H7 (cell line): ENCODE results near the gene EPHB2. TPM values are rescaled to one million over a fixed set of nuclear protein-coding genes. Genes with fewer than 3 reads are reported as not detected.
A peak's percentile ranks its signal among the peaks of the same experiment; 100 is the strongest.

Source experiments
- DNase-seq: peaks from one replicate; pipeline ENCODE4 v3.0.0; 2012
- H3K27me3 ChIP-seq: 2 replicates; pipeline ENCODE4 v1.6.0; 2011; ENCODE audit warnings: mild to moderate bottlenecking, low read length; ENCODE audit not compliant: control insufficient read depth, insufficient read depth
- H3K36me3 ChIP-seq: replicated peaks from 2 replicates; pipeline ENCODE4 v1.5.1; 2011; ENCODE audit warnings: low read length; ENCODE audit not compliant: control insufficient read depth, insufficient read depth
- H3K4me3 ChIP-seq: 2 replicates; pipeline ENCODE4 v1.5.1; 2011; ENCODE audit warnings: low read depth, mild to moderate bottlenecking, control low read depth, low read length, moderate library complexity; ENCODE audit not compliant: insufficient read depth
- total RNA-seq: library from RNA; depleted of rRNA; stranded (reverse); fragments of >200 nt; shearing (Covaris generic); gene quantifications from 2 replicates; pipeline ENCODE4 v1.2.3, GENCODE V29; 2014

EPHB2 gene
- total RNA-seq, 1 experiment from 2014 or later = 14.8 TPM

DNA sequence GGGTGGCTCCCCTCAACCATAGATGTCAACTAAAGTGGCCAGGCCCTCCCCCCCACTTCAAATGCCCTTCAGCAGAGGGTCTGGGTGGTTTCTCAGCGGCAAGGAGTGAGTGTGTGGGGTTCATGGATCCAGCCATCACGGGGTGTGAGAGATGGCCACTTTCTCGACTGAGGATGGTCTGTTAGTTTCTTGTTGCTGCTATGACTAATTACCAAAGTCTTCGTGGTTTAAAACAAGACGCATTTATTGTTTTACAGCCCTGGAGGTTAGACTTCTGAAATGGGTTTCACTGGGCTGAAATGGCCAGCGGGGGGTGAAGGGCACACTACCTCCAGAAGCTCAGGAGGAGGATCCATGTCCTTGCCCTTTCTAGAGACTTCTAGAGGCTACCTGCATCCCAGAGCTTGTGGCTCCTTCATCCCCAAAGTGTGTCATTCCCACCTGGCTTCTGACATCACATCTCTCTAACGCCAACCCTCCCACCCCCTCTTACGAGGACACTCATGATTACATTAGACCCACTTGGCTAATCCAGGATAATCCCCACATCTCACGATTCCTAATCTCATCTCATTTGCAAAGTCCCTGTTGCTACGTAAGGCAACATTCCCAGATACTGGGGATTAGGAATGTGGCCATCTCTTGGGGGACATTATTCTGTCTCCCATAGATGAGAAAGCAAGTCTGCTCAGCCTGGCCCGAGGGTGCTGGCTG lies 53.0 kb downstream of the EPHB2 start:
- Histone ChIP-seq H3K4me3 (no peak overlapping the region), H3K36me3 (no peaks in the 10 kb centered on the region), H3K27me3 (peaks cover 2% of the 10 kb centered on the region; the same call in 1 of the 2 replicates)
- DNase-seq = no peak

DNA sequence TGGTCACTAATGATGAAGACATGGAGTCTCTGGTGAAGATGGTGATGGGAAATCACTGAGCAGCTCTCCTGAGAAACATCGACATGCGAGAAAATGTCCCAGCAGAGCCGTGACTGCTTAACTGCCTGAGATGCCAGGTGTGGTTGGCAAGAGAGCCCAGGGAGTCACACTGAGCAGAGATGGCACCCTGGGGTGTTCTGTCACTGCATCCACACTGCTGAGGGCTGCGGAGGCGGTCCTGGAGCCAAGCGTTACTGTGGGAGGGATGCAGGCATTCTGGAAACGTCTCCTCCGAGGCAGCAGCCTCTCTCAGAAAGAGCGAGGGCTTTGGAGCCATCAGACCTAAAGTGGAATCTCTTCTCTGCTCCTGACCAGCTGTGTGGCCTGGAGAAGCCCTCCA lies 57.2 kb downstream of the EPHB2 start:
- H3K4me3 ChIP-seq = no peak overlapping the region
- peaks cover 6% of the 10 kb centered on the region; the same call in 1 of the 2 replicates for H3K27me3 ChIP-seq
- no peaks in the 10 kb centered on the region for H3K36me3 ChIP-seq
- no peak for DNase-seq

DNA sequence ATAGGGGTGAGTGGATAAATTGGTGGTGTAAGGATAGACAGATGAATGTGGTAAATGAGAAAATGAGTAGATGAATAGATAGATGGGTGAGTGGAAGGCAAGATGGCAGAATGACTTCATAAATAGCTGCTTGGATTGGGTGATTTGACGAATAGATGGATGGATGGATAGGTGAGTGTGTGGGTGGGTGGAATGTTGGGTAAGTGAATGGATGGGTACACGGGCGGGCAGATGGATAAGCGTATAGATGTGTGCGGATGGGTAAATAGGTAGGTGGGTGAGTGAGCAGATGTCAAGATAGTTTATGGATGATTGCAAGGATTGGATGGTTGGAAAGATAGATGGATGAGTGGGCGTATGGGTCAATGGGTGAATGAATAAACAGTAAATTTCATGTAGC lies 59.3 kb downstream of the EPHB2 start:
- Histone ChIP-seq H3K4me3 (no peak overlapping the region), H3K27me3 (peaks cover 9% of the 10 kb centered on the region; the same call in 1 of the 2 replicates), H3K36me3 (no peaks in the 10 kb centered on the region)
- DNase-seq = no peak

DNA sequence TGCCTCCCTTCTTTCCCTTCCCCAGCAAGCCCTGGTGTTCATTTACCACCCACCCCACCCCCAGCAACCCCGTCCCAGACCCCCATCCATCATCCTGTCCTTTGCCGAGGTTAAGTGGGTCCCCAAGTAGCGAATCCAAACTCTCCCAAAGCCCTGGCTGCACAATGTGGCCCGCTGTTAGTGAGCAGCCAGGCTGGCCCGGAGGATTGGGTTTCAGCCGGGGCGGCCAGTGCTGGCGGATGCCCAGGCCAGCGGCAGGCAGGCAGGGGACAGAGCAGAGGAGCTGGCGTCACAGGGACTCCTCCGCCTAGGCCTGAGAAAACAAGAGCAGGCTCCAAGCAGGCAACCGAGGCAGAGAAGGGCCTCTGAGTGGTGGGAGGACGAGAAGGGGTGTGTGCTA lies 61.4 kb downstream of the EPHB2 start:
- DNase-seq = no peak
- H3K27me3 ChIP-seq = peaks cover 7% of the 10 kb centered on the region; the same call in 1 of the 2 replicates

DNA sequence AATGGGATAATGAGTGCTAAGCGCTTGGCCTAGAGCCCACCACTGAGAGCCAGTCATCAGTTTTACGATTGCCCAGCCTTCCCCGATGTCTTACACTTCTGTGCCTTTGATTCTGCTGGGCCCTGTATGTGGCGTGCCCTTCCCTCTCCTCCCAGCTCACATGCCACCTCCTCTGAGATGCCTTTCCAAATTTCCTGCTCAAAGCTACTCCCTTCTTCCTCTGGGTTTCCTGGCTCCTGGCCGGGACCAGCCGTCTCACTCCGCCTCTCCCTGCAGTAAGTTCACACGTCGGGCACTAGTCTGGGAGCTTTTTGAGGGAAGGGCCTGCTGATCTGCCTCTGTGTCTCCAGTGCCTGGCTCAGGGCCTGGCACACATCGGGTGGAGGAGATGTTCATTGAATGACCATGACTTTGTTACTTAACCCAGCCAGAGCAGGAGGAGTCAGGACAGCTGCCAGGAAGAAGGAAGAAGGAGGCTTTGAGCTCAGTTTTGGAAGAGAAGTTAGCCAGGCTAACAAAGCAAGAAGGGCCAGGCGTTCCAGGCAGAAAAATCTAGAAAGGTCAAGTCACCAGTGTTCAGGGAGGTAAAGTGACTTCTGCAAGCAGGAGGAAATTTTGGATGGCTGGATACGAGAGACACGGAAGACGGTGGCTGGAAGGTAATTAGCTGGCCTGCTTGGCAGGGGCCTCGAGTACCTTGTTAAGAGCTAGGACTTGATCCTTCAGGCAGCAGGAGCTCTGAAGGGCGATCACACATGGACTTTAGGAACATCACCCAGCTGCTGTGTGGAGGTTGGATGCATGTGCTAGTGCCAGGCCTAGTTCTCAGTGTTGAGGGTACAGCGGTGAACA lies 63.6 kb downstream of the EPHB2 start:
- no peaks in the 10 kb centered on the region for H3K36me3 ChIP-seq
- peaks cover 6% of the 10 kb centered on the region; the same call in 1 of the 2 replicates for H3K27me3 ChIP-seq
- no peak for DNase-seq
- H3K4me3 ChIP-seq = no peak overlapping the region

More for the DNA sequence above, 61.4 kb downstream of the EPHB2 start:
- H3K36me3 ChIP-seq = no peaks in the 10 kb centered on the region
- no peak overlapping the region for H3K4me3 ChIP-seq

DNA sequence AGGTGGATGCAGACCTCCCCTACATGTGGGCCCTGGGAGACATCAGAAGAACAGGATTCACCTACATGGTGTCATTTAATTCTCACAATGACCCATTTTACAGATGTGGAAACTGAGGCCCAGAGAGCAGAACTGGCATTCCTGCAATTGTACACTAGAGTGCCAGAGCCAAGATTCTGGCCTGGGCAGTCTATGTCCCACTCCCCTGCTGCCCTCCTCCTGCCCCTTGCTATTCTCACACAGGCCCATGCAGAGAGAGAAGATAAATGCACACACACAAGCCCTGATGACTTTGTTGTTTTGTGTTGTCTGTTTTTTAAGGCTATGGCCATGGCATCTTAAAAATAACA lies 64.2 kb downstream of the EPHB2 start:
- no peak for DNase-seq
- peaks cover 6% of the 10 kb centered on the region; the same call in 1 of the 2 replicates for H3K27me3 ChIP-seq
- no peak overlapping the region for H3K4me3 ChIP-seq
- no peaks in the 10 kb centered on the region for H3K36me3 ChIP-seq

DNA sequence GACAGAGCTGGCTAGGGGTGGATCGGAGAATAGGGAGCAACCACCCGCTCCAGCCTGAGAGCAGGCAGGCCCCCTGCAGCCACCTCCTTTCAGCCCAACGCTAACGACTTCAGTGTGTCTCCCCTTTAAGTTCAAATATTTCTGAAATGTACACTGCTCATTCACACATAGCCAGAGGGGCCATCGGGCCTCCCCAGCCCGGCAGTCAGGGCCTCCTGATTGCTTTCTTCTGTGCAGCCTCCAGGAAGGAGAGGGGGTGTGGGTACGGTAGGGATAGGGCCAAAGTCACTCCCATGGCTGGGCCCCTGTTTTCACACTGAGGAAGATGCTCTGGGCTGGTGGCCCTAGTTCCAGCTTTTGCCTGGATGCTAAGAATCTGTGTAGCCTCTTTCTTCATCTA lies 64.8 kb downstream of the EPHB2 start:
- Histone ChIP-seq H3K36me3 (no peaks in the 10 kb centered on the region), H3K27me3 (peaks cover 6% of the 10 kb centered on the region; the same call in 1 of the 2 replicates), H3K4me3 (no peak overlapping the region)
- DNase-seq = no peak

DNA sequence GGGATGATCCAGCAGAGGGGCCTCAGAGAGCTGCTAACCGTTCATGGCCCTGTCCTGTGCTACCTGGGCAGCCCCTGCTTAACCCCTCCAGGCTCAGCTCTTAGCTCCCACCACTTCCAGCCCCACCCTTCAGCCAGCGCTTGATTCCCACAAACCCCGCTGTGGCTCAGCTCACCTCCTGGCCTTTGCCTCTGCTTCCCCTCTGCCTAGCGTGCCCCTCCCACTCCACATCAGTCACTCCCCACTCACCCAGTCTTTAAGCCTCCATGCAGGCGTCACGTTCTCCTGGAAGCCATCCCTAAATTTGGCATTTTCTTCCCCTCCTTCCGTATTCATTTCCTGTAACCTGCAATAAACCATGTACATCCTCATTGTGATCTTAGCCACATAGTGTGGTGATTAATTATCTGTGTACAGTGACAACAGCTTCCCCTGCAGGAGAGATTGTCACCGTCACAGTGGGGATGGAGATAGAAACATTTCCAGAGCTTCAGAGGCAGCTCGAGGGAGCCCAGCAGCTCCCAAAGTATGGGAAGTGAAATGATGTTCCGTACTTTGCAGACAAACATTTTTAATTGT lies 65.5 kb downstream of the EPHB2 start:
- DNase-seq = no peak
- no peak overlapping the region for H3K4me3 ChIP-seq
- H3K36me3 ChIP-seq = no peaks in the 10 kb centered on the region
- H3K27me3 ChIP-seq = peaks cover 6% of the 10 kb centered on the region; the same call in 1 of the 2 replicates

DNA sequence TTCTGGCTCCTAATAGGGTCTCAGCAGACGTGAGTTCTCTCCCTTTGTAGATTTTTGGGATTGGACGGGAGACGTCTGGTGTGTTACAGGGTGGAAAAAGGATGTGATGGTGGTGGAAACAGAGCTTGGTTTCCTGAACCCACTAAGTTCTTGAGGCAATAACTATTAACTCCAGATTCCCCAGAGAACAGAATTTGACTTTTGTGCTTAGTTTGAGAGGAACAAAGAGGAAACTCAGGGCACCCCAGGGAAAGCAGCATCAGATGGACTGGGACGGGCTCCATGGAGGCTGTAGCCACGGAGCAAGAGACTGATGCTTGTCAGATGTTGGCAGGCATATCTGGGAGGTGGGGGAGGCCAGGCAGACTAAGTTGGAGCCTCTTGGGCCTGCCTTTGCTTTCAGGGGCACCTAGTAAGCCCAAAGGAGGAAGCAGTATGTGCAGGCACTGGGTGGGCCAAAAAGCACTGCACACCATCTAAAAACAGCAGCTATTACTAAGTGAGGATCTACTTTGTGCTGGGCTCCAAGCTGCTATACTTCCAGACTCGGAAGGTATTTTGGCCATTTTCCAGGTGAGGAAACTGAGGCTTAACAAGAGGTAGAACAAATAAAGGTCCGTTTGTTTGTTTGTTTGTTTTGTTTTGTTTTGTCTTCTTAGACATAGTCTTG lies 66.9 kb downstream of the EPHB2 start:
- peaks cover 3% of the 10 kb centered on the region; the same call in 1 of the 2 replicates for H3K27me3 ChIP-seq
- no peak overlapping the region for H3K4me3 ChIP-seq
- DNase-seq = no peak
- H3K36me3 ChIP-seq = no peaks in the 10 kb centered on the region

DNA sequence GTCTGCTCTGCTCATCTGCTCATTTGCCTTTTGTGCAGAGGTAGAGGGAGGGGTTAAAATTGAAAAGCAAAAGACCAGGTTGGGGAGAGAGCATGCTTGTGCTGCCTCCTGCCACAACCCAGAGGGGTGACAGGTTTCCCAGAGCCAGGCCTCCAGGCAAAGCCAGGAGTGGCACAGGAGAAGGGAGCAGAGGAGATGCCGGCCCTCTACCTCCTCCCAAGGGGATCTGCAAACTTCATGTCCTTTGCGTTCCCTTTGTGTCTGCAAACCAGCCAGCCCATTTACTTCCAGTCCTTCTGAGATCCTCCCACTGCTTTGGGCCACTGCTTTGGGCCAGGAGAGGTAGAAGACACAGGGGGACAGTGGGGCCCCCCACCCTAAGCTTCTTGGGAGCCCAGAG lies 67.8 kb downstream of the EPHB2 start:
- no peaks in the 10 kb centered on the region for H3K36me3 ChIP-seq
- no peak overlapping the region for H3K4me3 ChIP-seq
- H3K27me3 ChIP-seq = peaks cover 2% of the 10 kb centered on the region; the same call in 1 of the 2 replicates
- peak; percentile 58 for DNase-seq

DNA sequence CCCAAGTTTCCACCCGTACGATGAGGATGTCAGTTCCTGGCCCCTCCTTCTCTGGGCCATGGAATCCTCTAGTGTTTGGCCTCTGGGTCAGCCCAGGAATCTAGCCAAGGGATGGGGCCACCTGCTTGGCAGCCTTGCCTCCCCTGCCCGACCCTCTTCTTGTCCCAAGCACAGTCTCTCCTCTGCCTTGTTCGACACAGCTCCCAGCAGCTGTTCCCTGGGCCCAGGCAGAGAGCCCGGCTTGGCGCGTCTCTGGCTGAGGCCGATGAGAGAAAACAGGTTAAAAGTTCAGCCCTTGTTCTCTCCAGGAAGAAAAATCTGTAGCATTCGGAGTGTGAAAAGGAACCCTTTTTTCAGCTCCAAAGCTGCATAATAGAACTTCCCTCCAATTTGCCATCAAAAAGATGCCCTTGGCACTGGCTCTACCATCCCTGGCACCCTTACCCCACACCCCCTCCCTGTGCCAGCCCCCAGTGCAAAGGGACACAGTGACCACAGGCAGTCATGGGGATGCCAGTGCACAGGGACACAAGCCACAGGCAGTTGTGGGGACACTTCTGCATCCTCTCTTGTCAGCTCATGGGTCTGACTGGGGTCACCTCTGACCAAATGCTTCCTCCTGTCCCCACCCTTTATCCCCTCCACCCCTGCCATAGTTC lies 68.4 kb downstream of the EPHB2 start:
- peak; percentile 57 for DNase-seq
- Histone ChIP-seq H3K4me3 (no peak overlapping the region), H3K27me3 (peaks cover 1% of the 10 kb centered on the region; the same call in 1 of the 2 replicates), H3K36me3 (no peaks in the 10 kb centered on the region)

DNA sequence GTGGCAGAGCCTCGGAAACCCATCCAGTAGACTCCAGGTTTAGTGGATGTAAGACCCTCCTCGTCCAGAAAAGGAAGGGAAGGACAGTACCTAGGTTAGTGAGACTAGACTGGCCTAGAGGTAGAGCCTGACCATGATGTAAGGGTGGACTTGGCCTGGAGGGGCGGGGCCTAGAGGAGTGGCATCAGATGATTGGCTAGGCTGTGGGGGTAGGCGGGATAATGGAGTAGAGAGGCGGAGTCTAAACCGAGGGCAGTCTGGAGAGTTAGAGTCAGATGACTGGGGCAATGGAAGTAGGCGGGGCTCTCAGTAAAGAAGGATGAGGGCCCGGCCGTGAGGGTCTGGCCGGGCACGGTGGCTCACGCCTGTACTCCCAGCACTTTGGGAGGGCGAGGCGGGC lies 70.1 kb downstream of the EPHB2 start:
- peak; percentile 98 for DNase-seq
- Histone ChIP-seq H3K36me3 (no peaks in the 10 kb centered on the region), H3K27me3 (no peaks in the 10 kb centered on the region; the same call in 1 of the 2 replicates), H3K4me3 (no peak overlapping the region)

DNA sequence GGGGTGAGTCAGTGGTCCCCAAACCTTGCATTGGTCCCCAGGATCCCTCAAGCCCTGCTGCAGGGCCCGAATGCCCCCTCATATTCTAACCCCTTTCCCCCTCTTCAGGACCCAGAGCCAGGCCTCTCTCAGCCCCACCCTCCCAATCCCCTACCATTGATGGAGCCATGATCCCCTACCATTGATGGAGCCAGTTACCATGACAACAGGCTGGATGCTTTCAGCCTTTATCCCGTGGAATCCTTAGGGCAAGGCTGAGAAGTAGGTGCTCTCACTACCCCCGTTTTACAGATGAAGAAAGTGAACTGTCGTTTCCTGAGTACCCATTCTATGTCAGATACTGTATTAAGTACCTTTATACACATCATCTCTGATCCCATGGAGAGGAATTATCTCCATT lies 70.8 kb downstream of the EPHB2 start:
- DNase-seq = no peak
- H3K36me3 ChIP-seq = no peaks in the 10 kb centered on the region
- H3K4me3 ChIP-seq = no peak overlapping the region
- no peaks in the 10 kb centered on the region; the same call in 1 of the 2 replicates for H3K27me3 ChIP-seq

DNA sequence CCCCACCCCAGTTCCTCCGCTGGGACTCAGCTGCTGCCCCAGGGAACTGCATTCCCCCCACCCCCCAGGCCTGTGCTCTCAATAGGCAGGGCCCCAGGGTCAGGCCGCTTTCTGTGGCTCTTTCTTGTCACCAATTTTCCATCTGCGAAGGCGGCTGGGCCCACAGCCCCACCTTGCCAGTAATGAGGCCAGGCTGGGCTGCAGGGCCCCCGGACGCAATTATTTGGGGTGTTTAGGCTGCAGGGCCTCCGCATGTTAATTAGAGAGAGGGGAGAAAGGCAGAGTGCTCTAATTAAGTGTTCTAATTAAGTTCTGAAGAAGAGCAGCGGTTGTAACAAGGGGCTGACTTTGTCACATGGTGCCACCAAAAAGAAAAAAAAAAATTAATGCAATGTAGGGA lies 71.8 kb downstream of the EPHB2 start:
- Histone ChIP-seq H3K4me3 (no peak overlapping the region), H3K27me3 (no peaks in the 10 kb centered on the region; the same call in 1 of the 2 replicates), H3K36me3 (no peaks in the 10 kb centered on the region)
- DNase-seq = peak; percentile 74
